OCI-LY7 (cell line): ENCODE data around the gene TSSK3.

ENCODE experiments used
- CTCF ChIP-seq: fragments of 200-600 bp; sonication (generic); conservative IDR thresholded peaks from 2 replicates; pipeline ENCODE4 v1.5.1; 2014; ENCODE audit warnings: mild to moderate bottlenecking, antibody characterized with exemption, low read length, moderate library complexity, mixed read lengths
- EZH2phosphoT487 ChIP-seq: fragments of 200-600 bp; sonication (generic); IDR thresholded peaks from 2 replicates; pipeline ENCODE4 v1.6.1; 2018; ENCODE audit warnings: low read depth, borderline replicate concordance, mild to moderate bottlenecking, mixed run types, antibody characterized with exemption, low read length, moderate library complexity, mixed read lengths

GRCh38 chr1:32367912-32368635, 5.7 kb downstream of the TSSK3 start:
- TF ChIP-seq CTCF = no peak
- no peak for TF ChIP-seq EZH2phosphoT487
